Body of pancreas (tissue), 4 donors: ENCODE results near the gene MOK.
A peak's percentile ranks its signal among the peaks of the same experiment; 100 is the strongest.

ENCODE experiments used
- POLR2A ChIP-seq, 3 donors: fragments of 450-650 bp; IDR thresholded peaks; one replicate each; pipeline ENCODE4 v1.6.1; 2016; ENCODE audit warnings: antibody characterized with exemption in 3 of 3, mild to moderate bottlenecking in 2 of 3
- TF ChIP-seq, protein P1 (sequence below), 7 experiments: fragments of 450-650 bp in 4 of 7; fragments of 200-600 bp in 3 of 7; sonication (generic) in 3 of 7; IDR thresholded peaks; one replicate each; pipeline ENCODE4 v1.5.1; 2016 to 2019; ENCODE audit warnings: antibody characterized with exemption in 7 of 7

DNA sequence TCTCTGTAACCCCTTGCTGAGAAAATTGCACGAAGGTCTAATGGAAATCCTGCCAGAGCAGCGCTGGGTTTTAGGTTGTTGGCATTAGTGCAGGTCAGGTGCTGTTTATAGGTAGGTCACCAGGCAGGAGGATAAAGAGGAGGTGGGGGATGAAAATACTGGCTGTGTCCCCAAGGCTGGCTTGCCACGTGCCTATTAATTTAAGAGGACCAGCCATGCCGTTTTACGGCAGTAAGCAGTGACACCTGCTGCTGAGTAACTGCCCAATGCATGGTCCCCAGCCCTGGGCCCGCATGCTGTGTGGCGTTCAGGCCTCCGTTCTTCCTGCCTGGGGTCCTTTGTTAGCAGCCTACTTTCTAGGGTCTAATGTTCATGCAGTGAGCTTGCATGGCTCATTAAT, 98.0 kb downstream of the MOK start:
- TF ChIP-seq, protein P1, sequence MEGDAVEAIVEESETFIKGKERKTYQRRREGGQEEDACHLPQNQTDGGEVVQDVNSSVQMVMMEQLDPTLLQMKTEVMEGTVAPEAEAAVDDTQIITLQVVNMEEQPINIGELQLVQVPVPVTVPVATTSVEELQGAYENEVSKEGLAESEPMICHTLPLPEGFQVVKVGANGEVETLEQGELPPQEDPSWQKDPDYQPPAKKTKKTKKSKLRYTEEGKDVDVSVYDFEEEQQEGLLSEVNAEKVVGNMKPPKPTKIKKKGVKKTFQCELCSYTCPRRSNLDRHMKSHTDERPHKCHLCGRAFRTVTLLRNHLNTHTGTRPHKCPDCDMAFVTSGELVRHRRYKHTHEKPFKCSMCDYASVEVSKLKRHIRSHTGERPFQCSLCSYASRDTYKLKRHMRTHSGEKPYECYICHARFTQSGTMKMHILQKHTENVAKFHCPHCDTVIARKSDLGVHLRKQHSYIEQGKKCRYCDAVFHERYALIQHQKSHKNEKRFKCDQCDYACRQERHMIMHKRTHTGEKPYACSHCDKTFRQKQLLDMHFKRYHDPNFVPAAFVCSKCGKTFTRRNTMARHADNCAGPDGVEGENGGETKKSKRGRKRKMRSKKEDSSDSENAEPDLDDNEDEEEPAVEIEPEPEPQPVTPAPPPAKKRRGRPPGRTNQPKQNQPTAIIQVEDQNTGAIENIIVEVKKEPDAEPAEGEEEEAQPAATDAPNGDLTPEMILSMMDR (IDR thresholded peaks at IDR 0.05), result peak in 5 of 7 experiments; percentile 9 to 48 (median 35)
- no peak for TF ChIP-seq POLR2A (IDR thresholded peaks at IDR 0.05)
